T-helper 2 cell treated with Interferon-gamma antibody and Interleukin-4, amounts not matched to agents 5 μg/mL and 100 μg/mL, for 36 hours (primary cell): Measurements from ENCODE around the gene TDRD3.

ENCODE experiments used
- DNase-seq: peaks from one replicate; pipeline ENCODE4 v3.0.0; 2021; ENCODE audit warnings: low spot score
- H3K27ac Mint-ChIP-seq: one replicate; pipeline ENCODE4 v1.8.0; 2021; ENCODE audit warnings: mild to moderate bottlenecking, mixed read lengths
- H3K27me3 Mint-ChIP-seq: one replicate; pipeline ENCODE4 v1.8.0; 2021; ENCODE audit warnings: low read depth, mixed read lengths
- H3K36me3 Mint-ChIP-seq: one replicate; pipeline ENCODE4 v1.8.0; 2021; ENCODE audit warnings: low read depth, mixed read lengths
- H3K4me1 Mint-ChIP-seq: one replicate; pipeline ENCODE4 v1.8.0; 2021; ENCODE audit warnings: low read depth, mixed read lengths
- H3K4me3 Mint-ChIP-seq: one replicate; pipeline ENCODE4 v1.8.0; 2022; ENCODE audit warnings: mild to moderate bottlenecking, moderate library complexity, mixed read lengths
- H3K9me3 Mint-ChIP-seq: one replicate; pipeline ENCODE4 v1.8.0; 2021; ENCODE audit warnings: mixed read lengths

Gene TDRD3

DNA sequence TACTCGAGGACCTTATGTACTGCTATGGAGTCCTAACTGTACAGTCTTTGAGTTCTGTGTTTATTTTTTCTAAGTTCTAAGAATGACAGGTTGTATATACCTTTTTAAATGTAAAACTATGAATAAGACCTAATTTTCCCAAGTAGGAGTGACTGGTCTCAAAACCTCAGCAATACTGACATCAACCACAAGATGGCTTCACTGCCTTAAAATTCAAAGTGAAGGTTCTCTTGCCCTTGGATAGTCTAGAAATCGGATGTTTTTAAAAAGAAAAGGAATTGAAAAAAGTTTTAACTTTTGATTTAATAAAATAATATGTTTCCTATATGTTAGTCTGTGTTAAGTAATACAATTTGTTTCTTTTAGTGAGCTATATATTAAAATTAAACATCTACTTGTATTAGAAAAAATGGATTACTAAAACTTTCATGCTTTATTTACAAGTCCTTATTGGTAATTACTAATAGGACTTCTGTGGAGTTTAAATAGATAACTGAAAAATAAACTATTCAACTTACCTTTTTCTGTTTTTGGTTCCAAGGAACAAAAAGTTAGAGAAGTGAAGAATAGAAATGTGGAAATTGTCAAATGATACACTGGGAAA, 52.0 kb downstream of the TDRD3 start:
- H3K36me3 Mint-ChIP-seq: no peaks in the 10 kb centered on the region
- no peaks in the 10 kb centered on the region for H3K4me1 Mint-ChIP-seq
- no peak overlapping the region for H3K27ac Mint-ChIP-seq
- H3K9me3 Mint-ChIP-seq: no peaks in the 10 kb centered on the region
- H3K4me3 Mint-ChIP-seq: no peak overlapping the region
- H3K27me3 Mint-ChIP-seq: no peaks in the 10 kb centered on the region
- no peak for DNase-seq

DNA sequence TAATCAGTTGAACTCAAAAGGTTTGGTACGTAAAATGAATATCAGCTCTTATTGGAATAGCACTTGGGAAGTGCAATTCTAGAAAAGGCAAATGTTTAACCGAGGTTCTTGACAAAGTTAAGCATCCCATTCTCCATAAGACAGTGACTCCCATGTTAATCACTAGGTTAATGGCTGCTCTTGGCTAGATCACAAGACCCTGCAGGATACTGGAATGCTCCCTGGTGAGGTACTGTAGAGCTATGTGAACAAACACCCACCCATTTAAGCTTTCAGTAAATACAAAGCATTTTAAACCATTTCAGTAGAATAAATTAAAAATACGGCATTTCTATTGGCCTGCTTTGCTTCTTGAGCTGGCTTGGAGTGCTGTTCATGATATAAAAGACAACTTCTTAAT, 56.5 kb downstream of the TDRD3 start:
- H3K4me1 Mint-ChIP-seq: no peaks in the 10 kb centered on the region
- no peaks in the 10 kb centered on the region for H3K9me3 Mint-ChIP-seq
- no peaks in the 10 kb centered on the region for H3K27me3 Mint-ChIP-seq
- no peak overlapping the region for H3K27ac Mint-ChIP-seq
- no peak overlapping the region for H3K4me3 Mint-ChIP-seq
- H3K36me3 Mint-ChIP-seq: peaks cover 1% of the 10 kb centered on the region
- DNase-seq: no peak

DNA sequence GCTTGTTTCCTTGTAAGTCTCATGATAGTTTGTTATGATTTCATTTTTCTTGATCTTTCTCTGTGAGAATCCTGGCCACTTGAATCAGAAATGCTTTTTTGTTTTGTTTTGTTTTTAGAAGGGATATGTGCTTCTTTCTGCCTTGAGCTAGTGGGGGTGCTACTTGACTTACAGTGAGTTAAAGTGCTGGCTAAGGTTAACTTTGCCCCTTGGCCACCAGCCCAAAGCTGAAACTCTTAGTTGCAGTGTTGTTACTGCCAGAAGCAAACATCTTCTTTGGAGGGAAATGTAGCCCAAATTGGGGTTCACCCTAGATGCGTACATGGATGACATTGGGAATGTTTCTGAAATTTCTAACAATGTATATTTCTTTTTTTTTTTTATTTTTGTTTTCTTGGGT, 57.4 kb downstream of the TDRD3 start:
- H3K27ac Mint-ChIP-seq: no peak overlapping the region
- H3K4me1 Mint-ChIP-seq: no peaks in the 10 kb centered on the region
- peaks cover 1% of the 10 kb centered on the region for H3K36me3 Mint-ChIP-seq
- DNase-seq: no peak
- H3K4me3 Mint-ChIP-seq: no peak overlapping the region
- no peaks in the 10 kb centered on the region for H3K9me3 Mint-ChIP-seq
- no peaks in the 10 kb centered on the region for H3K27me3 Mint-ChIP-seq

DNA sequence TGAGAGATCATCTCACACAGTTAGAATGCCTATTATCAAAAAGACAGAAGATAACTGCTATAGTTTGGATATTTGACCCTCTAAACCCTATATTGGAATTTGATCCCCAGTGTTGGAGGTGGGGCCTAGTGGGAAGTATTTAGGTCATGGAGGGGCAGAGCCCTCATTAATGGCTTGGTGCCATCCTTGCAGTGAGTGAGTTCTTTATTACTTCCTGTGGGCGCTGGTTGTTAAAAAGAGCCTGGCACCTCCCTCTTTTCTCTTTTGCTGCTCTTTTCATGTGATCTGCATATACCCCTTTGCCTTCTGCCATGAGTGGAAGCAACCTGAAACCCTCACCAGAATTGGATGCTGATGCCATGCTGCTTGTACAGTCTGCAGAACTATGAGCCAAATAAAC, 66.8 kb downstream of the TDRD3 start:
- no peak overlapping the region for H3K27ac Mint-ChIP-seq
- no peaks in the 10 kb centered on the region for H3K9me3 Mint-ChIP-seq
- peaks cover 10% of the 10 kb centered on the region for H3K36me3 Mint-ChIP-seq

DNA sequence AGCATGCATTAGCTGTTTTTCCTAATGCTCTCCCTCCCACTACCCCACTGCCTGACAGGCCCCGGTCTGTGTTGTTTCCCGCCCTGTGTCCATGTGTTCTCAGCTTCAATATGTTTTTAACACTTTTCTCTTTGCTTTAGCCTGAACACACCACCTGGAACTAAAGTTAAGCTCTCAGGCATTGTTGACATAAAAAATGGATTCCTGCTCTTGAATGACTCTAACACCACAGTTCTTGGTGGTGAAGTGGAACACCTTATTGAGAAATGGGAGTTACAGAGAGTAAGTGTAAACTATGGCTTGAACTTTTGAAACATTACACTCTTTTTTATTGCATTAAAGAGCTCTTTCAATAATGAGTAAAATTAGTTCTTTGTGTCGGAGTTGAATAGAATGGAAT, 70.1 kb downstream of the TDRD3 start:
- H3K4me1 Mint-ChIP-seq: no peaks in the 10 kb centered on the region
- no peak overlapping the region for H3K27ac Mint-ChIP-seq
- H3K27me3 Mint-ChIP-seq: no peaks in the 10 kb centered on the region
- no peaks in the 10 kb centered on the region for H3K9me3 Mint-ChIP-seq
- H3K4me3 Mint-ChIP-seq: no peak overlapping the region
- no peak for DNase-seq
- peaks cover 13% of the 10 kb centered on the region for H3K36me3 Mint-ChIP-seq

More for the DNA sequence above, 66.8 kb downstream of the TDRD3 start:
- Mint-ChIP-seq H3K4me3 (no peak overlapping the region), H3K4me1 (no peaks in the 10 kb centered on the region), H3K27me3 (no peaks in the 10 kb centered on the region)
- DNase-seq: no peak

DNA sequence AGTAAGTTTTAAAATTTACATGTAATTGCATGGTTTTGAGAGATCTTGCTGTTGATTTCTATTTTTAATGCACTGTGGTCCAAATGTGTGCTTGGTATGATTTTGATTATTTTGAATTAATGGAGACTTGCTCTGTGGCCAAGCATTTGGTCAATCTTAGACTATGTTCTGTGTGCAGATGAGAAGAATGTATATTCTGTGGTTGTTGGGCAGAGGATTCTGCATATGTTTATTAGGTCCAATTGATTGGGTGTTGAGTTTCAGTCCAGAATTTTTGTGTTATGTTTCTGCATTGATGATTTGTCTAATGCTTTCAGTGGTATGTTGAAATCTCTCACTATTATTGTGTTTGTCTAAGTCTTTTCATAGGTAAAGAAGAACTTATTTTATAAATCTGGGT, 82.3 kb downstream of the TDRD3 start:
- Mint-ChIP-seq H3K4me1 (no peaks in the 10 kb centered on the region), H3K4me3 (no peak overlapping the region), H3K36me3 (peaks cover 23% of the 10 kb centered on the region)

DNA sequence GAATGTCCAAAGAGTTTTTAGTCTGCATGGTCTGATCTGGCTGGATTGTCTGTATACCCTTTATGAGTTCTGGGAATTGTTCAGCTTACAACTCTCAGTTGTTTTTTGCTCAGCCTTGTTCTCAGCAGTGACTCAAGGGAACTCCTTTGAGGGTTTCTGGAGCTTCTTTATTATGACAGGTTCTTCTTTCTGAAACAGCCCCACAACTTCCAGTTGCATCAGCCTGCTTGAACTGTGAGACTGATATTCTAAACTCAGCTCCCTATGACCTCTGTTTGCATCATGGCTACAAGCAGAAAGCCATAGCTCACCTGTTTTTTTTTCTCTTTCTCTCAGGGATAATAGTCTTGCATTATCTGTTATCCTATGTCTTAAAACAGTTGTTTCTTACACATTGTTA, 85.0 kb downstream of the TDRD3 start:
- Mint-ChIP-seq H3K9me3 (peaks cover 25% of the 10 kb centered on the region), H3K4me1 (no peaks in the 10 kb centered on the region), H3K27me3 (no peaks in the 10 kb centered on the region), H3K4me3 (no peak overlapping the region), H3K27ac (no peak overlapping the region), H3K36me3 (peaks cover 31% of the 10 kb centered on the region)
- DNase-seq: no peak

More for the DNA sequence above, 82.3 kb downstream of the TDRD3 start:
- DNase-seq: no peak
- no peaks in the 10 kb centered on the region for H3K27me3 Mint-ChIP-seq
- H3K27ac Mint-ChIP-seq: no peak overlapping the region
- peaks cover 20% of the 10 kb centered on the region for H3K9me3 Mint-ChIP-seq

DNA sequence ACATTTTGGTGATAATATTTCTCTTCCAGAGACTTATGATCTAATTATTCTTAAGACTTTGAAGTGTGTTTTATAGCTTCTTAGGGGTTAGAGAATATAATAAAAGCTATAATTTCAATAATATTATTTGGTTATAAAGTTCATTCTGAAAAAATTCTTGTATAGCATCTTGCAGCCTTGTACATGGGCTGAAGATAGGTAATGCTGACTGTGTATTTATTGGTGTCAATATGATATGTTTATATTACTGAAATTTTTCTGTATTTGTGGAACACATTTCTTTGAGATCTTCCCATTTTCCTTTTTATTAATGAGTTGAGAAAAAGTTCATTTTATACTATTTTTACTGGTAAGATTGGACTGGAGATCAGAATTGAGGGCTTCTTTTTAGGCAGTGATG, 87.8 kb downstream of the TDRD3 start:
- Mint-ChIP-seq H3K36me3 (peaks cover 37% of the 10 kb centered on the region), H3K4me1 (no peaks in the 10 kb centered on the region), H3K27ac (no peak overlapping the region), H3K4me3 (no peak overlapping the region), H3K9me3 (peaks cover 34% of the 10 kb centered on the region), H3K27me3 (no peaks in the 10 kb centered on the region)
- DNase-seq: no peak

DNA sequence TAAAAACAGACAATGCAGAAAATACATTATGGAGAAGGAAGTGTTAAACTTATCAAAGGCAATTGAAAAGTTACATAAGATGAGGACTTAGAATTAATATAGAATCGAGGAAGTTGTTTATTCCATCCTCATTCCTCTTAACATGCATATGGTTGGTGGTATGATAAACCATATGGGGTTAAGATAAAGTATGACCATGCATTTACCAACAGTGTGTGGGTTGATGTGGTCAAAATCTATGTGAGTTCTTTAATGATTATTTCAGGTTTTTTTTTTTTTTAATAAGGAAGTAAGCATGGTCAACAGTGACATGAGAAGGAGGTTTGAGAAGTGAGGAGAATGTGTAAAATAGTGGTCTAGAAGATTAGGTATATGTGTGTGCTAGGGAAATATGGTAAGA, 94.5 kb downstream of the TDRD3 start:
- peaks cover 22% of the 10 kb centered on the region for H3K9me3 Mint-ChIP-seq
- no peaks in the 10 kb centered on the region for H3K27me3 Mint-ChIP-seq
- H3K27ac Mint-ChIP-seq: no peak overlapping the region
- H3K4me1 Mint-ChIP-seq: no peaks in the 10 kb centered on the region
- H3K4me3 Mint-ChIP-seq: no peak overlapping the region
- H3K36me3 Mint-ChIP-seq: peaks cover 39% of the 10 kb centered on the region
- no peak for DNase-seq

DNA sequence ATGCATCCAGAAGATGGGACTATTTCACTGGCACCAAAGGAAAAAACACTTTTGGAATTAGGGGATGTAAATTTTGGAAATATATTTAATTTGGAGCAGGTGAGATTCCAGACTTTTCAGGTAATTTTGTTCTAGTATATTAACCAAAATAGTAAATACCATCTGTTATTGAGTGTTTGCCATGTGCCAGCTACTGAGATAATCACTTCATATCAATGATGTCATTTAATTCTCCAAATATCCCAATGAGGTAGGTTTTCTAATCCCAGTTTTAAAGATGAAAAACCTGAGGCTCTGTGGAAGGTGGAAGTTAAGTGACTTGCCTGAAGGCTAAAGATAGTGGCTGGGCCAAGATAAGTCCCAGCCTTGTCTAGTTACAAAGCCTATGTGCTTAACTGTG, 95.2 kb downstream of the TDRD3 start:
- DNase-seq: no peak
- H3K4me1 Mint-ChIP-seq: no peaks in the 10 kb centered on the region
- no peaks in the 10 kb centered on the region for H3K27me3 Mint-ChIP-seq
- no peak overlapping the region for H3K27ac Mint-ChIP-seq
- peaks cover 19% of the 10 kb centered on the region for H3K9me3 Mint-ChIP-seq
- peaks cover 42% of the 10 kb centered on the region for H3K36me3 Mint-ChIP-seq
- H3K4me3 Mint-ChIP-seq: no peak overlapping the region

DNA sequence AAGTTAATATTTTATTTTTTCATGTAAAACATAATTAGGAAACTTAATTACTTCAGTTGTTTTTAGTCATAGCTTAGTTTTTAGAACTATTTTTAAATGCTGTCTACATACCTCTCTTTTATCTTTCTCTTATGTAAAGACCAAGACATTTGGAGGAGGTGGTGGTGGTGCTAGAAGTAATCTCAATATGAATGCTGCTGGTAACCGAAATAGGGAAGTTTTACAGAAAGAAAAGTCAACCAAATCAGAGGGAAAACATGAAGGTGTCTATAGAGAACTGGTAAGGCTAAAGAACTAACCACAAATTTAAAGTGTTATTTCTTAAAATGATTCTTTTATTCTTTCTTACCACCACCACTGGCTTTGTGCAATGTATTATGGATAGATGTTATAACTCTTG, 97.3 kb downstream of the TDRD3 start:
- no peak overlapping the region for H3K4me3 Mint-ChIP-seq
- no peak overlapping the region for H3K27ac Mint-ChIP-seq
- H3K4me1 Mint-ChIP-seq: no peaks in the 10 kb centered on the region
- peaks cover 34% of the 10 kb centered on the region for H3K36me3 Mint-ChIP-seq
- DNase-seq: no peak
- H3K9me3 Mint-ChIP-seq: peaks cover 15% of the 10 kb centered on the region
- H3K27me3 Mint-ChIP-seq: no peaks in the 10 kb centered on the region

DNA sequence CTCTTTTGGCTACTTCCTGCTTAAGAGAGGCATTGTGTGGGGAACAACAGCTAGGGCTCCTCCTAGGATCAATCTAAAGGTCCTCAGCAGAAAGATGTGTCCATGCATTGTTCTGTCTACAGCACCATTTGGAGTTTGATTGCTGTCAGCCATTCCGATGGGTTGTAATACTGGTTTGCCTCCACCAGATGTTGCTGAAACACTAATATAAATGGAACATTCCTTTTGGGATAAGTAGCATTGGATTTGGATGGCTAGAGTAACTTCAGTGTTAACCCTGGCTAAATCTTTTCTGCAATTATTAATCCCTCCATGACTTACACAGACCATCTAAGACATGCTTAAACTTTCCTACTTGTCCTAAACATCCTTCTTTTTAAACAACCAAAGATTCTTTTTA, 104.2 kb downstream of the TDRD3 start:
- no peaks in the 10 kb centered on the region for H3K27me3 Mint-ChIP-seq
- no peak overlapping the region for H3K4me3 Mint-ChIP-seq
- no peaks in the 10 kb centered on the region for H3K4me1 Mint-ChIP-seq
- H3K36me3 Mint-ChIP-seq: peaks cover 38% of the 10 kb centered on the region
- H3K27ac Mint-ChIP-seq: no peak overlapping the region
- H3K9me3 Mint-ChIP-seq: peaks cover 32% of the 10 kb centered on the region
- no peak for DNase-seq

DNA sequence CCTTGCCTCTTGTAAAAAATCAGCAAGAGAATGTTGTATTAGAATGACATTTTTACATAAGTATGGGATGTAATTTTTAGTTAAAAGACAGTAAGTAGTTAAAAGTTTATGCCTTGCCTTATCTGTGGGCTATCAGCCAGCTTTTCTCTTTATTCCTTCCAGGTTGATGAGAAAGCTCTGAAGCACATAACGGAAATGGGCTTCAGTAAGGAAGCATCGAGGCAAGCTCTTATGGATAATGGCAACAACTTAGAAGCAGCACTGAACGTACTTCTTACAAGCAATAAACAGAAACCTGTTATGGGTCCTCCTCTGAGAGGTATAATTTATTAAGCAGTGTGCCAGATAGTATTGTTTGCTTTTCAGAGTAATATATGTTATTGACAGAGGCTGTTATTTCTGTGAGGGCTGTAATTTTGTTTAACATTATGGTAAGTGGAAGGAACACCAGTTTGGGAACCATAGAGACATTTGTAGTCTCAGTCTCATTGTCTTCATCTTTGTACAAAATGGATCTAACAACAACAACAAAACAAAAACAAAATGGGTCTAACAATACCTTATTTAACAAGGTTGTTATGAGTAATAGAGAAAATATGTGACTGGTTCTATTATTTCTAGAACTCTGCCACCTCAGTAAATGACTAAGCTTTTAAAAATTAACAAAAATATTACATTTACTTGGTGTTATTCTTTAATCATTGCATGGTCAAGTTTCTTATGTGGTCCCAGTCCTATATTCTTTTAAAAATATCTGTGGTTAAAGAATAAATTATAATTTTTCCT, 112.8 kb downstream of the TDRD3 start:
- Mint-ChIP-seq H3K27ac (no peak overlapping the region), H3K36me3 (peaks cover 26% of the 10 kb centered on the region), H3K4me1 (no peaks in the 10 kb centered on the region), H3K4me3 (no peak overlapping the region), H3K9me3 (peaks cover 8% of the 10 kb centered on the region), H3K27me3 (no peaks in the 10 kb centered on the region)
- no peak for DNase-seq

DNA sequence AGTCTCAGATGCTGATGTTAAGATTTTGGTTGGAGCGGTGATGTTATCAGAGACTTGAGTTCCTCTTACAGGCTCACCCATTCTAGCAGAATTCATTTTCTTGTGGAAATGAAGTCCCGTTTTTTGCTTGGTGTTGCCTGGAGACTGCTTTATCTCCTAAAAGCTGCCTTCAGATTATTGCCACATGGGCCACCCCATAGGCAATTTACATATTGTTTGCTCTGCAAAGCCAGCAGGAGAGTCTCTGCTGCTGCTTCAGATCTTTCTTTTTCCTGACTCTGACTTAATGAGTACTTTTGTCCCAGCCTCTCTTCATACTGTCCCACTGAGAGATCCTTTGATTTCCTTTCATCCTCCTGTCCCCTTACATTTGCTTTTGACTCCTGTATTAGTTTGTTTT, 114.6 kb downstream of the TDRD3 start:
- Mint-ChIP-seq H3K4me1 (no peaks in the 10 kb centered on the region), H3K9me3 (peaks cover 4% of the 10 kb centered on the region), H3K27me3 (no peaks in the 10 kb centered on the region), H3K27ac (no peak overlapping the region), H3K36me3 (peaks cover 25% of the 10 kb centered on the region), H3K4me3 (no peak overlapping the region)
- DNase-seq: no peak

DNA sequence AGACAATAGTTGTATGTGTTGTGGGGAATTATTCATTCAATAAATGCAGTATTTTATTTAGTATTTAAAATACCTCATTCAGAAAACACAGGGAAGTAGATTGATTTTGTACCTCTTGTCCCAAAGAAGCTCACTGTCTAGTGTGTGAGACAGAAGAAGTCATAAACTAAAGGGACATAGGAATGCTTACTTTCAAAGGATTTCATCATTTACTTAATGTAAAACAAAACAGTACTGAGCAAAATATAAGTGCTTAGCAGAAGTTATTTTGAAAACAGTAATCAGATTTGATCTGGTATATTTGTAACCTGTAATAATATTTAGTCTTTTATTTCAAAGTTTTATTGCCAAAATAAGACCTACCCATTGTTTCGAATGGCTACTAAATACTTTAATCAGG, 117.9 kb downstream of the TDRD3 start:
- Mint-ChIP-seq H3K27ac (no peak overlapping the region), H3K27me3 (no peaks in the 10 kb centered on the region), H3K4me1 (no peaks in the 10 kb centered on the region), H3K4me3 (no peak overlapping the region), H3K9me3 (peaks cover 4% of the 10 kb centered on the region), H3K36me3 (peaks cover 25% of the 10 kb centered on the region)
- no peak for DNase-seq
